Measurements from ENCODE around the gene IQGAP2.

DNA sequence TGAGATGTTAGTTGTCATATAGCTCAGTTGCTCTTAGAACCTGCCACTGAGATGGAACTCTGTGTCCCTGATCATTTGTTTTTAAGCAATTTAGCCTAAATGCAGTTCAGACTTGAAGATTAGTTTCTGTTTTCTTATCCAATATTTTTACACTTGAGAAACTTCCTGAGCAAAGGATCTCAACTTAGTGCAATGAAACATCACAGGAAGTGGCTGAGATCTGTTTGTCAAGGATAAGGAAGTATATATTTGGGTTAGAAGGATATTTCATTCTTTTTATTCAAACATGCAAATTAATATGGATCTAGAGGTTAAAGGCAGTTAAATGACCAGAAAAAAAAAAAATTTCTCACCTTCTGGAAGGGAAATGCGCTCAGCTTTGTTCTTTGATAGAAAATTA lies 293.2 kb downstream of the IQGAP2 start:
- TF ChIP-seq, protein P1, sequence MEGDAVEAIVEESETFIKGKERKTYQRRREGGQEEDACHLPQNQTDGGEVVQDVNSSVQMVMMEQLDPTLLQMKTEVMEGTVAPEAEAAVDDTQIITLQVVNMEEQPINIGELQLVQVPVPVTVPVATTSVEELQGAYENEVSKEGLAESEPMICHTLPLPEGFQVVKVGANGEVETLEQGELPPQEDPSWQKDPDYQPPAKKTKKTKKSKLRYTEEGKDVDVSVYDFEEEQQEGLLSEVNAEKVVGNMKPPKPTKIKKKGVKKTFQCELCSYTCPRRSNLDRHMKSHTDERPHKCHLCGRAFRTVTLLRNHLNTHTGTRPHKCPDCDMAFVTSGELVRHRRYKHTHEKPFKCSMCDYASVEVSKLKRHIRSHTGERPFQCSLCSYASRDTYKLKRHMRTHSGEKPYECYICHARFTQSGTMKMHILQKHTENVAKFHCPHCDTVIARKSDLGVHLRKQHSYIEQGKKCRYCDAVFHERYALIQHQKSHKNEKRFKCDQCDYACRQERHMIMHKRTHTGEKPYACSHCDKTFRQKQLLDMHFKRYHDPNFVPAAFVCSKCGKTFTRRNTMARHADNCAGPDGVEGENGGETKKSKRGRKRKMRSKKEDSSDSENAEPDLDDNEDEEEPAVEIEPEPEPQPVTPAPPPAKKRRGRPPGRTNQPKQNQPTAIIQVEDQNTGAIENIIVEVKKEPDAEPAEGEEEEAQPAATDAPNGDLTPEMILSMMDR (IDR thresholded peaks at IDR 0.05) = no peak
- TF ChIP-seq POLR2A (IDR thresholded peaks at IDR 0.05) = no peak

Data from right lobe of liver (tissue), 4 donors.